Activated T-cell treated with anti-CD3 and anti-CD28 coated beads, Interleukin-2, amount 50 U/mL, for 4 hours (primary cell): ENCODE measurements around the gene MBP. TPM values are rescaled to one million over a fixed set of nuclear protein-coding genes. Genes with fewer than 3 reads are reported as not detected.

Experiments used
- ATAC-seq, 2 donors: fragments of 200-7000 bp; cut with Tn5 transposase; one replicate each; pipeline ENCODE4 v1.10.0; 2021
- DNase-seq: peaks from one replicate; pipeline ENCODE4 v3.0.0-alpha.2; 2020
- H3K27me3 Mint-ChIP-seq: one replicate; pipeline ENCODE4 v1.8.0; 2021; ENCODE audit warnings: low read depth, mixed read lengths
- H3K36me3 Mint-ChIP-seq: one replicate; pipeline ENCODE4 v1.8.0; 2022; ENCODE audit warnings: mixed read lengths; ENCODE audit not compliant: insufficient read depth
- H3K4me1 Mint-ChIP-seq: one replicate; pipeline ENCODE4 v1.8.0; 2021; ENCODE audit warnings: low read depth, mixed read lengths
- H3K4me3 Mint-ChIP-seq: one replicate; pipeline ENCODE4 v1.8.0; 2021; ENCODE audit warnings: mild to moderate bottlenecking, moderate library complexity, mixed read lengths
- H3K9me3 Mint-ChIP-seq: one replicate; pipeline ENCODE4 v1.8.0; 2021; ENCODE audit warnings: mixed read lengths
- total RNA-seq, 3 donors: library from RNA; stranded (reverse); gene quantifications; one replicate each; pipeline ENCODE4 v1.2.1, GENCODE V29; 2021

The MBP gene
- total RNA-seq: 10 to 100 TPM; 28.1 to 32.9 (median 32.3) TPM

DNA sequence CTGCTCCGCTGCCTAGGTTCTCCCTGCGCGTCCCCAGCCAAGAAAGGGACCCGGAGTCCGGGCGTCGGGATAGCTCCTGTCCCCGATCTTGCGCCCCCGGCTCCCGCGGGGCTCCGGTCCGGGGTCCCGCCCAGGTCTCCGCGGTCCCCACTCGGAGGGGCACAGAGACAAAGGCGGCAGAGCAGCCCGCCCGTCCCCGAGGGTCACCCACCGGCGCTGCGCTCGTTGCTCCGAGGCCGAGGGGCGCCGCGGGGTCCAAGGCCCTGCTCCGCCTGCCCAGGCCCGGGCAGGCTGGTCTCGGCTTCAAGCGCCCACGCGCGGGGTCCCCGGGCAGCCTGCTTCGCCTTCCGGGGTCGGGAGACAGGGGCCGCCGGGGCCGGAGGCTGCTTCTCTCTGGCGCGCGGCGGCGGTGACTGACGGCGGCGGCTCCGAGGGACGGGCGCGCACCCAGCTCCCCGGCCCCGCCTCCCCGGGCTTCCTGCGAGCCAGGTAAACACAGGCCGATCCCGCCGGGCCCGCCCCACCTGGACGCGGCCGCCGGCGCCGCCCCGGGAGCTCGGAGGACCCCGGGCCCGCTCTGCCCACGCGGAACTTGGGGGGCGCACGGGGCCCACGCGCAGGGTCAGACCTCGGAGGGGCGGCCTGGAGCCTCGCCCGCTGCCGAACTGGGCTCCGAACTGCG, at the start of gene MBP:
TSS of gene MBP (minus strand) at position 415 of the 682 bp plus-strand sequence. CDS start 27,522 bp downstream, outside the sequence.
- ATAC-seq: peak; percentile 64 to 69
- Mint-ChIP-seq H3K4me3 (peak within 1 kb of the TSS; percentile 97), H3K4me1 (peaks cover 51% of the 10 kb centered on the region), H3K36me3 (peaks cover 16% of the 10 kb centered on the region), H3K27me3 (no peaks in the 10 kb centered on the region), H3K9me3 (no peaks in the 10 kb centered on the region)
- peak; percentile 65 for DNase-seq

DNA sequence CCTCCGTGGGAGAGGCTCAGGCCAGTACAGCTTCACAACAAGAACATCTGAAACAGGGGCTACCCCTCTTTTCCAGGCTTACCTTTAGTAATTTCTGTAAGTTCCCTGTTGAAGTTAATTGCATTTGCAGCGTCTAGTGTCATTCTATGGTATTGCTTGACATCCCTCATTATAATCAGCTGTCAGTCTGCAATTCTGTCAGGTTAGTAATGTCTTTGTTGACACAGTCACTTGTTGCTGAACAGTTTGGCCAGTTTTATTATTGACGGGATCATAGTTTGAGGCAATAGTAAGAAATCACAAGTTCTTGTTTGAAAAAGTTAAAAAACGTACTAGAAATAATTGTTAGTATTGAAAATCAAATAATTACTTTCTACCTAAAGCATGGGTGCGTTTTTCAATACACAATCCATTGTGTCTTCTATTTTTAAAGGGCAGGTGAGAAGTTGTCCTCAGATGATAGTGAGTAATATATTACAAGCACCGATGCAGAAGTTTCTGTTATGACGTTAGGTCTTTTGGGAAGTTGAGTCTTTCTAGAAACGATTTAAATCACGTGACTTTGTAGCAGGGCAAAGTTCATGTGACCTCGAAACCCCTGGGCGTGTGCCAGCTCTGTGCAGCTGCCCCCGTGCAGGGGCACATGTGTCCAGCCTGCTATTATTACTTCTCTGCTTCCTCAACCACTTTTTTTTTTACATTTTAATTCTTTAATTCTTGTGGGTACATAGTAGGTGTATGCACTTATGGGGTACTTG, 49.5 kb upstream of the MBP start:
- Mint-ChIP-seq H3K9me3 (no peaks in the 10 kb centered on the region), H3K4me3 (no peak overlapping the region), H3K4me1 (no peaks in the 10 kb centered on the region), H3K27me3 (no peaks in the 10 kb centered on the region), H3K36me3 (no peaks in the 10 kb centered on the region)
- DNase-seq: no peak
- no peak for ATAC-seq

DNA sequence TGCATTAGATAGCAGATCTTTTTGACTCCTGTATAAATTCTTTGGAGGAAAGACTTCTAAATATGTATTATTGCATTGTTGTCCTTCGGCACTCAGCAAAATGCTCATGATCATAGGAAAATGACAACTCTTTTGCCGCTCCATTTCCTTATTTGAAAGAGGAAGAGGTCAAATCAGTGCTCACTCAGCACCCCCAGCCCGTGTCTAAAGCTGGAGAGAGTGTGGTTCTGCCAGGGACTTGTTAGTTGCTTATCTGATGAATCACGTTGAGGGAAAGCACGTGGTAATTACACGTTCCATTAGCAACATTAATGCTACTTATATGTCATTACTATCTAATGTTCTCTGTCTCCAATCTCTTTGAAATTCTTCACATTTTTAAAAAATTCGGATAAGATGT, 46.0 kb upstream of the MBP start:
- DNase-seq: no peak
- H3K27me3 Mint-ChIP-seq: no peaks in the 10 kb centered on the region
- no peak for ATAC-seq
- H3K4me3 Mint-ChIP-seq: no peak overlapping the region
- H3K4me1 Mint-ChIP-seq: no peaks in the 10 kb centered on the region
- no peaks in the 10 kb centered on the region for H3K36me3 Mint-ChIP-seq
- no peaks in the 10 kb centered on the region for H3K9me3 Mint-ChIP-seq

DNA sequence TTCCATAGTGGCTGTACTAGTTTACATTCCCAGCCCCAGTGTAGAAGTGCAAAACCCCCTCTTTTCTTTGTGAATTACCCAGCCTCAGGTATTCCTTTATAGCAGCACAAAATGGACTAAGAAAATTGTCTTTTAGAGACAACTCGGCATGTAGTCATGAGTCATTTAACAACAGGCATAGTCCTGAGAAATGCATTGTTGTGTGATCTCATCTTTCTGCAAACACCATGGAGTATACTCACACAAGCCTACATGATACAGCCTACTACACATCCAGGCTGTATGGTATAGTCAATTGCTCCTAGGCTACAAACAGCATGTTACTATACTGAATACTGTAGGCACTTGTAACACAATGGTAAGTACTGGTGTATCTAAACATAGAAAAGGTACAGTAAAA, 44.4 kb upstream of the MBP start:
- ATAC-seq: no peak

DNA sequence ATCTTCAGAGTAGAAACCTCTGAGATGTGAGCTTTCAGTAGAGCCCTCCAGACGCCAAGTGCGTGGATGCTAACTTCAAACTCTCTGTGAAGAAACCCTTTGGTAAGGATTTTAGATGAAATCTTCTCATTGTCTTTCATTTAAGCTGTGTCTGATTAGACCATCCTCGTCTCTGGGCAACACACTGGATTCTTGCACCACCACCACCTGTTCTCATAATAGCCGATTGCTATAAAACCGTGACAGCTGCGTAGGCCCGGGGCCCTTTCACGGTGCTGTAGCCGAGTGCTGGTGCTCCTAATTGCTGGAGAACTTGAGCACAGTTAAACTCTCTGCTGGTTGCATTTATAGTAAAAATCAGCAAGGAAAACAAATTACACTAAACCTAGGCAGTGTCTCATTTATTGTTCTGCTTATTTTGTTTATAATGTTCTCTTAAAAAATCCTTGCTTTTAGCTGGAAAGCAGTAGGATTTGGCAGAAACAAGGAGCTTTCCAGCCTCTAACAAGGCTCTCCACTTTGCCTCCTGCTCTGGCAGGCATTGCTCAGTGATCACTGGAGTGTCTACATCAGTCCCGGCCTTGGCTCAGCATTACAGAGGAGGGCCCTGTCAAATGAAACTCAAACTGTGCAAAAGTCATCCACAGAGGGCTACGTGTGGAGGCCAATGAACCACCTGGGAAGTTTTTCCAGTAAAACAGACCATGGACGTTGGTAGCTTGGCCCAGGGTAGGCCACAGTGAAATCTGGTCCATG, 40.9 kb upstream of the MBP start:
- Mint-ChIP-seq H3K4me1 (no peaks in the 10 kb centered on the region), H3K27me3 (no peaks in the 10 kb centered on the region), H3K4me3 (no peak overlapping the region), H3K9me3 (no peaks in the 10 kb centered on the region), H3K36me3 (no peaks in the 10 kb centered on the region)
- no peak for DNase-seq
- no peak for ATAC-seq

More for the DNA sequence above, 44.4 kb upstream of the MBP start:
- no peaks in the 10 kb centered on the region for H3K4me1 Mint-ChIP-seq
- no peaks in the 10 kb centered on the region for H3K36me3 Mint-ChIP-seq
- no peak for DNase-seq
- H3K9me3 Mint-ChIP-seq: no peaks in the 10 kb centered on the region
- no peaks in the 10 kb centered on the region for H3K27me3 Mint-ChIP-seq
- H3K4me3 Mint-ChIP-seq: no peak overlapping the region

DNA sequence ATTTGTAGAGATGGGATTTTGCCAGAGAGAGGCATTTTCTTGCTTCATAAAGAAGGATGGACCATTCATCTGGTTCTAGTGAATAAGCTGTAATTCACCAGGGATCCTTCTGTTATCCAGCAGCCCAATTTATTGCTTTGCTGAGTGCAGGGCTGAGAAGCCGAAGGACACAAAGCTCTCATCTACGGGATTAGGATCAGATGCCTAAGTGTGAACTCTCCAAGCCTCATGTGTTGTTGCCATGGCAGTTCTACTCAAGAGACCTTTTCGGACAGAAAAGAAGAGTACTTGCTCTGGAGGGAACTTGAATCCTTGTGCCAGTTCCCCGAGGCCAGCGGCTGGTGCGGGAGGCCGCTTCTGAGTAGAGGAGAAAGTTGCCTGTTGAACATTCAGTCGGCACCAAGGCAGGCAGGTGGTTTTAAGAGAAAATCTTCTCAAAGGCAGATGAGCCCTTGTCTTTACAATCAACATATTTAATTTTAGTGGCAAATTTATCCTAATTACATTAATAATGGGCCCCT, 38.4 kb upstream of the MBP start:
- no peaks in the 10 kb centered on the region for H3K4me1 Mint-ChIP-seq
- no peak overlapping the region for H3K4me3 Mint-ChIP-seq
- no peaks in the 10 kb centered on the region for H3K27me3 Mint-ChIP-seq
- no peaks in the 10 kb centered on the region for H3K9me3 Mint-ChIP-seq
- ATAC-seq (no peak), DNase-seq (no peak)
- no peaks in the 10 kb centered on the region for H3K36me3 Mint-ChIP-seq

DNA sequence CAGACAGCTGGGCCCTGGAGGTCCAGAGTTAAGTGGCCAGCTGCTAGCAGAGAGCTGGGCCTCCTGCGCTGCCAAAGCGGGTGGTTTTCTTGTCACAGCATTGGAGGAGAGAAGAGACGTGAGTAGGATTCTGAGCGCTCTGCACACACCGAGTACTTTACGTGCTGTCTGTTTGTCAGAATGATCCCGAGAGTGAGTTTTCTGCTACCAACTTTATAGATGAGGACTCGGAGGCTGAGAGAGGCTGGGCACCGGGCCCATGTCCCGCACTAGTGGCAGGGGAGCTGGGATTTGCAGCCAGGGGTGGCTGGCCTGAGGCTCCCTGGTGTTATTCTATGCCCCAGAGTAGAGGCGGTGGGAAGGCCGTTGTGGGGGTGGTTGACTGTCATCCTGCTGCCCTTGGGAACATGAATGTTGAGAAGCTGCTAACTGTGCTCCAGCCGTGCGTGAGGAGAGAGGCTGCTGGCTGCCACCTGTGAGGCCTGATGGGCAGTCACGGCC, 36.3 kb upstream of the MBP start:
- DNase-seq (no peak), ATAC-seq (no peak)
- Mint-ChIP-seq H3K4me3 (no peak overlapping the region), H3K4me1 (no peaks in the 10 kb centered on the region), H3K36me3 (no peaks in the 10 kb centered on the region), H3K27me3 (peaks cover 2% of the 10 kb centered on the region), H3K9me3 (no peaks in the 10 kb centered on the region)

DNA sequence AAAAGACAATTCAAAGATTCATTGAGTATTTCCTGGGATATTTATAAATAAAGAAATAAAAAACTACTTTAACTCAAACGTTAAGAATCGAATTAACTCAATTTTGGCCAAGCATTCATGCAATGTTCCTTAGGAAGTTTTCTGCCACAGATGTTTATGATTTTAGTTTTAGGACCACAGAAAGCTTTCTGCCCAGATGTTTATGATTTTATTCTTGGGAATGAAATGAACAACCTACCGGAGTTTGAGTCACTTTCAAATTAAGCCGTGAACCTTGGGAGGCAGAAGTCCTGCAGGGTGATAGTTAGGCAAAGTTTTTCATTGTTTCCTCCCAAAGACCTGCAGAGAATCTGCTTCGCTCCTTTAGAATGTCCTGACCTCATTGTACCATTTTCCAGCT, 34.7 kb upstream of the MBP start:
- Mint-ChIP-seq H3K4me1 (no peaks in the 10 kb centered on the region), H3K4me3 (no peak overlapping the region), H3K27me3 (peaks cover 2% of the 10 kb centered on the region), H3K36me3 (no peaks in the 10 kb centered on the region), H3K9me3 (no peaks in the 10 kb centered on the region)
- no peak for ATAC-seq
- no peak for DNase-seq

DNA sequence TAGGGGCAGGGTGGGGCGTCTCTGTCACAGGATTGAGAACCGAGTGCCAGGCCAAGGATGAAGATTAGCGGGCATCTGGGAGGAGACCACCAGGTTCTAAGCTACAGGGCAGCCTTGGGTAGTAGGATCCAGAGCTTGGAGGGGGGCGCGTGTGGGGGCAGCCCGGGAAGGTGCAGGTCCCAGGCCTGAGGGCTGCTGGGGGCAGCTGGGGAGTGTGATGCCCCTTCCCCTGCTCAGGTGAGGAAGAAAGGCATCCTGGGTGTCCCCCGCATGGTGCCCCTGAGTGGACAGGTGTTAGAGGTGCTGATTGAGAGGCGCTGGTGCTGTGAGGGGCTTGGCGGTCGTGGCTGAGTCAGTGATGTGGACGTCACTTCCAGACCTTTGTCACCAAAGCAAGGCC, 33.9 kb upstream of the MBP start:
- peaks cover 2% of the 10 kb centered on the region for H3K27me3 Mint-ChIP-seq

DNA sequence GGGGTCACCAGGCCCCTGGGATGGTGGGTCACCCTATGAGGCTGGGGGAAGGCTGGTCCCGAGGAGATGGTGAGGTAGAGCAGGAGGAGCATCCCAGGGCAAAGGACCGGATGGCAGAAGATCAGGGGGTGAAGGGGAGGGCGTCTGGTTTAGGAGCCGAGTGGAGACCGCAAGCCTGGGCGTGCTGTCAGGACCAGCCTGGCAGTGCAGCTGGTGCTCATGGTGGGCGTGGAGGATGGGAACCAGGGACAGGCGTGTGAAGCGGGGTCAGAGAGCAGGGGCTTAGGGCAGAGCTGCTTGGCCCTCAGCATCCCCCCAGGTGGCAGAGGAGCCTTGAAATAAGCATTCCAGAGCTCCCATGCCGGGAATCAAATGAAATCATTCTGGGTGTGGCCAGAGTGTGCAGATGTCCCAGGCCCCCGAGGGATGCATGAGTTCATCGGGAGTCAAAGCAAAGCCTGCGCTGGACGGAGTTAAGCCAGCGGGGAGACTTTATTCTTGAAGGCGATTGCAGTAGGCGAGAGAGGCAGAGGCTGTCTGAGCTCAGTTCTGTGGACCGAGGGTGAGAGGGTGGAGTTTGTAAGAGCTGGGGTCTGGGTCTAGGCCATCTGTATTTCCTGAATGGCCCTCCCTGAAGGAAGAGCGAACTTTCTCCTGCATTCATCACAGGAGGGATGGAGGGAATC, 33.1 kb upstream of the MBP start:
- Mint-ChIP-seq H3K9me3 (no peaks in the 10 kb centered on the region), H3K4me1 (no peaks in the 10 kb centered on the region), H3K27me3 (peaks cover 2% of the 10 kb centered on the region), H3K36me3 (no peaks in the 10 kb centered on the region), H3K4me3 (no peak overlapping the region)
- DNase-seq (no peak), ATAC-seq (no peak)

More for the DNA sequence above, 33.9 kb upstream of the MBP start:
- Mint-ChIP-seq H3K4me1 (no peaks in the 10 kb centered on the region), H3K4me3 (no peak overlapping the region), H3K36me3 (no peaks in the 10 kb centered on the region), H3K9me3 (no peaks in the 10 kb centered on the region)
- ATAC-seq (no peak), DNase-seq (no peak)

DNA sequence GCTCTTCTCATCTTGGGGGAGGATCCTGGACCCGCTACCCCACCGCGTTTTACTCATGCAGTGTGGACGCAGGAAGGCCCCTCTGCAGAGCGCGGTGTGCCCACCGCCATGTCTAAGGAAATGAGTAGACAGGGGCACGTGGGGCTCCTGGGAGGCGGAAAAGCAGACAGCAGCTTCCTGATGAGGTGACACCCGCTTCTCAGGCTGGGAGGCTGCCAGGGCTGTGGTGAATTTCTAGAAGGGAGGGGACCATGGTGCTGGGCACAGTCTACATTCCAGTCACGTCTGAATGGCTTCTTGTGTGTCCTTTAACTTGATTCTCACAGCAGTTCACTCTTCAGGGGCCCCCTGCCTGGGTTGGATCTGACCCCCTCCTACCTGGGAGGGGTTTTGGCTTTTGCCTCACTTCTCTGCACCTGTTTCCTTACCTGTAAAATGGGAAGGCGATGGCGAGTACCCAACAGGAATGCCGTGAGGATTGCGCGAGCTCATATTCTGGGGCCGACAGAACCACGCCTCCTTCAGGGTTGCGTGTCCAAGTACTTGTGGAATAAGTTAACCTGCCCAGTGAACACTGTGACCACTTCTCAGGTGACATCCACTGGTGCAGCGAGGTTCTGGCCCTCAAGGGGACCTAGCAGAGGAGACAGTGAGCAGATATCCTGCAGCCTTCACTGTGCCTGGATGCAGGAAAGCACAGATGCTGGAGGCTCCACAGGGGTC, 32.3 kb upstream of the MBP start:
- H3K36me3 Mint-ChIP-seq: no peaks in the 10 kb centered on the region
- H3K9me3 Mint-ChIP-seq: no peaks in the 10 kb centered on the region
- no peaks in the 10 kb centered on the region for H3K4me1 Mint-ChIP-seq
- ATAC-seq: no peak
- H3K27me3 Mint-ChIP-seq: peaks cover 2% of the 10 kb centered on the region
- H3K4me3 Mint-ChIP-seq: no peak overlapping the region
- DNase-seq: no peak

DNA sequence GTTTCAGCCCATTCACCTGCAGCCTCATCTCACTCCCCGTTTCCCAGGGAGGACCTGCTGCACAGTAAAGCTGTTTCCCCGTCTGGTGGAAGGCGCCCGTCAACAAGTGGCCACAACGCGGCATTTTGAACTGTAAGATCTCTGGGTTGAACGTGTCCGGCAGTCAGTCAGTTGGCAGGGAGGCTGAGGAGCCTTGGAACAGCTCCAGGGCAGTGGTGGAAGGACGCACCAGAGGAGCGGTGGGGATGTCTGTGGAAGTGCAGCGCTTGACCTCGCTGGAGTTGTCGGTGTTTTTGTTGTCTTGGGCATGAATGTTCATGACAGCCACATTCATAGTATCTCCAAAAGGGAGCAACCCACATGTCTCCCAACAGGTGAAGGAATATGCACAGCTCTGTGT, 31.4 kb upstream of the MBP start:
- no peak for ATAC-seq
- peaks cover 2% of the 10 kb centered on the region for H3K27me3 Mint-ChIP-seq
- H3K4me3 Mint-ChIP-seq: no peak overlapping the region
- no peak for DNase-seq
- H3K9me3 Mint-ChIP-seq: no peaks in the 10 kb centered on the region
- H3K36me3 Mint-ChIP-seq: no peaks in the 10 kb centered on the region
- no peaks in the 10 kb centered on the region for H3K4me1 Mint-ChIP-seq

DNA sequence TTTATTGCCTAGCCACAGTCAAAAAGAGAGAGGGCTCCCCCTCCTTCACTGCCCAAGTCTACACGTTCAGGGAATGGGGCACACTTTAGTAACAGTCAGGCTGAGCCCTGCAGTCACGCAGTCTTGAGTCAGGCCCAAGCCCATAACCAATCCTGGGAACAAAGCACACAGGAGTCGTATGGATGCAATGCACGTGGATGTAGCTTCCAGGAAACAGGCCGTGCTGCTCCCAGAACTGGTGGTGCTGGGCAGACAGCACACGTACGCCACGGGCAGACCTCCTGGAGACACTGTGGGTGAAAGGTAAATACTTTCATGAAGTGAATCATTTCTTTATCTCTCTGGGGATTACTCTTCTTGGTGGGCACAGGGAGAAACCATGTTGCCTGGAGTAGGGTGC, 30.0 kb upstream of the MBP start:
- Mint-ChIP-seq H3K4me3 (no peak overlapping the region), H3K4me1 (no peaks in the 10 kb centered on the region), H3K9me3 (no peaks in the 10 kb centered on the region), H3K27me3 (peaks cover 2% of the 10 kb centered on the region), H3K36me3 (no peaks in the 10 kb centered on the region)
- DNase-seq (no peak), ATAC-seq (no peak)
